HCT116 (cell line): ENCODE measurements around the gene UCHL3. TPM values are rescaled to one million over a fixed set of nuclear protein-coding genes. Genes with fewer than 3 reads are reported as not detected.

Experiments used
- ATAC-seq: fragments of 200-7000 bp; cut with Tn5 transposase; 2 replicates; pipeline ENCODE4 v1.9.1; 2020; ENCODE audit warnings: mild to moderate bottlenecking, moderate library complexity
- BruUV-seq: library from RNA; stranded (reverse); fragments of 400-500 nt; replicated peaks from 2 replicates; lab custom pipeline; 2021; lab: Mats Ljungman, UMichigan
- CTCF ChIA-PET: fragments of 300-600 bp; sonication (Branson Sonifier 250); formaldehyde crosslinking; loops from one replicate; lab custom pipeline; 2021; ENCODE audit warnings: antibody characterized with exemption; lab: Charles Lee
- POLR2A ChIA-PET: fragments of 300-600, 350-600 bp; sonication (Branson Sonifier 250); formaldehyde crosslinking; loops from one replicate; lab custom pipeline; 2021; ENCODE audit warnings: antibody characterized with exemption; lab: Charles Lee
- RAD21 ChIA-PET, 2 experiments: fragments of 300-600 bp; sonication (Branson Sonifier 250); formaldehyde crosslinking; loops; one replicate each; lab custom pipeline; 2023; ENCODE audit warnings: low total read pairs in 2 of 2; ENCODE audit not compliant: uncharacterized antibody in 2 of 2, unreplicated experiment in 2 of 2, low non-redundant PET in 1 of 2; lab: Charles Lee
- DNase-seq: peaks from one replicate; pipeline ENCODE4 v3.0.0-alpha.2; 2010; ENCODE audit warnings: low read depth, low spot score
- H2AFZ ChIP-seq: fragments of 200-600 bp; shearing (Covaris generic), sonication (generic); 2 replicates; pipeline ENCODE4 v1.6.1; 2017; ENCODE audit warnings: low read depth, mixed run types, mixed read lengths, antibody characterized with exemption, low read length; ENCODE audit not compliant: poor library complexity, severe bottlenecking
- H3K27ac ChIP-seq: 2 replicates; pipeline ENCODE4 v1.5.1; 2012; ENCODE audit warnings: low read depth, low read length
- H3K27me3 ChIP-seq: fragments of 200-600 bp; sonication (generic); 2 replicates; pipeline ENCODE4 v1.6.1; 2016; ENCODE audit warnings: mixed run types, low read length, mixed read lengths; ENCODE audit not compliant: insufficient read depth
- H3K36me3 ChIP-seq, 2 experiments: fragments of 200-500 bp in 1 of 2; fragments of 200-600 bp in 1 of 2; sonication (Bioruptor generic) in 1 of 2; sonication (generic) in 1 of 2; 2 replicates each; pipeline versions ENCODE4 v1.5.1 to v1.6.1; 2014 to 2016; ENCODE audit warnings: low read length in 2 of 2, inconsistent platforms in 1 of 2, mixed read lengths in 1 of 2, mixed run types in 1 of 2; ENCODE audit not compliant: insufficient read depth in 2 of 2, control insufficient read depth in 1 of 2
- H3K4me1 ChIP-seq, 2 experiments: fragments of 200-600 bp in 1 of 2; sonication (generic) in 1 of 2; 2 replicates each; pipeline versions ENCODE4 v1.5.1 to v1.6.1; 2012 to 2017; ENCODE audit warnings: low read length in 2 of 2, inconsistent platforms in 1 of 2, mild to moderate bottlenecking in 1 of 2, mixed read lengths in 1 of 2, mixed run types in 1 of 2, moderate library complexity in 1 of 2; ENCODE audit not compliant: insufficient read depth in 2 of 2, control insufficient read depth in 1 of 2
- H3K4me2 ChIP-seq: fragments of 200-600 bp; sonication (generic); 2 replicates; pipeline ENCODE4 v1.6.1; 2017; ENCODE audit warnings: mixed run types, low read length, mixed read lengths
- H3K4me3 ChIP-seq, 2 experiments: fragments of 200-600 bp in 1 of 2; sonication (generic) in 1 of 2; replicated peaks in 1 of 2; 2 replicates each; pipeline ENCODE4 v1.5.1; 2011 to 2016; ENCODE audit warnings: low read length in 2 of 2, control low read depth in 1 of 2, low read depth in 1 of 2, mild to moderate bottlenecking in 1 of 2, mixed read lengths in 1 of 2, mixed run types in 1 of 2
- H3K79me2 ChIP-seq: fragments of 200-600 bp; sonication (generic); 2 replicates; pipeline ENCODE4 v1.6.1; 2017; ENCODE audit warnings: mild to moderate bottlenecking, mixed run types, low read length, moderate library complexity, mixed read lengths; ENCODE audit not compliant: insufficient read depth
- H3K9ac ChIP-seq: fragments of 200-600 bp; sonication (generic); 2 replicates; pipeline ENCODE4 v1.6.1; 2016; ENCODE audit warnings: low read length, mixed read lengths
- H3K9me2 ChIP-seq: fragments of 200-600 bp; sonication (generic), shearing (Covaris generic); 2 replicates; pipeline ENCODE4 v1.6.1; 2017; ENCODE audit warnings: mixed run types, mild to moderate bottlenecking, moderate library complexity; ENCODE audit not compliant: insufficient read depth
- H3K9me3 ChIP-seq, 2 experiments: fragments of 200-500 bp in 1 of 2; fragments of 200-600 bp in 1 of 2; sonication (Bioruptor generic) in 1 of 2; sonication (generic) in 1 of 2; 2 replicates each; pipeline ENCODE4 v1.6.1; 2014 to 2017; ENCODE audit warnings: low read length in 2 of 2, mixed read lengths in 2 of 2, inconsistent platforms in 1 of 2, low read depth in 1 of 2, mild to moderate bottlenecking in 1 of 2, mixed run types in 1 of 2, moderate library complexity in 1 of 2; ENCODE audit not compliant: control insufficient read depth in 1 of 2, insufficient read depth in 1 of 2
- H4K20me1 ChIP-seq: fragments of 200-600 bp; sonication (generic), shearing (Covaris generic); 2 replicates; pipeline ENCODE4 v1.6.1; 2017; ENCODE audit warnings: mixed run types, mild to moderate bottlenecking, moderate library complexity; ENCODE audit not compliant: insufficient read depth
- ATF3 ChIP-seq: IDR thresholded peaks from 2 replicates; pipeline ENCODE4 v1.6.1; 2012
- CBX3 ChIP-seq: IDR thresholded peaks from 2 replicates; pipeline ENCODE4 v1.6.1; 2012; ENCODE audit warnings: low read depth
- CEBPB ChIP-seq: IDR thresholded peaks from 2 replicates; pipeline ENCODE4 v1.6.1; 2012; ENCODE audit warnings: low read depth
- EGR1 ChIP-seq: IDR thresholded peaks from 2 replicates; pipeline ENCODE4 v1.6.1; 2012; ENCODE audit warnings: low read depth
- ELF1 ChIP-seq: IDR thresholded peaks from 2 replicates; pipeline ENCODE4 v1.6.1; 2012; ENCODE audit warnings: low read depth, borderline replicate concordance
- EZH2 ChIP-seq: fragments of 200-600 bp; sonication (generic); IDR thresholded peaks from 2 replicates; pipeline ENCODE4 v1.6.1; 2017; ENCODE audit warnings: antibody characterized with exemption, mixed run types
- EZH2phosphoT487 ChIP-seq: fragments of 200-600 bp; IDR thresholded peaks from 2 replicates; pipeline ENCODE4 v1.6.1; 2018; ENCODE audit warnings: antibody characterized with exemption, borderline replicate concordance
- FOSL1 ChIP-seq: IDR thresholded peaks from 2 replicates; pipeline ENCODE4 v1.6.1; 2012; ENCODE audit warnings: low read depth
- POLR2A ChIP-seq: IDR thresholded peaks from 2 replicates; pipeline ENCODE4 v1.7.0; 2011; ENCODE audit warnings: borderline replicate concordance; ENCODE audit not compliant: insufficient read depth, insufficient read length; ENCODE audit errors: extremely low read depth
- POLR2AphosphoS5 ChIP-seq: IDR thresholded peaks from 2 replicates; pipeline ENCODE4 v1.6.1; 2011; ENCODE audit warnings: mild to moderate bottlenecking, low read depth, low read length, moderate library complexity
- RAD21 ChIP-seq: IDR thresholded peaks from 2 replicates; pipeline ENCODE4 v1.6.1; 2012; ENCODE audit warnings: low read depth, mild to moderate bottlenecking
- REST ChIP-seq: IDR thresholded peaks from 2 replicates; pipeline ENCODE4 v1.6.1; 2012; ENCODE audit warnings: low read depth
- SIN3A ChIP-seq: IDR thresholded peaks from 2 replicates; pipeline ENCODE4 v1.6.1; 2012; ENCODE audit warnings: low read depth
- SP1 ChIP-seq: IDR thresholded peaks from 2 replicates; pipeline ENCODE4 v1.6.1; 2012; ENCODE audit warnings: low read depth
- SRF ChIP-seq: IDR thresholded peaks from 2 replicates; pipeline ENCODE4 v1.6.1; 2012; ENCODE audit warnings: low read depth
- TCF7L2 ChIP-seq: IDR thresholded peaks from 2 replicates; pipeline ENCODE4 v1.7.0; 2011; ENCODE audit warnings: borderline replicate concordance, inconsistent platforms; ENCODE audit not compliant: insufficient read depth, insufficient read length; ENCODE audit errors: extremely low read depth
- ZBTB33 ChIP-seq: IDR thresholded peaks from 2 replicates; pipeline ENCODE4 v1.6.1; 2011; ENCODE audit warnings: mild to moderate bottlenecking, low read length, moderate library complexity; ENCODE audit not compliant: insufficient replicate concordance; ENCODE audit errors: extremely low read depth
- ZFX ChIP-seq: fragments of 450-650 bp; IDR thresholded peaks from 2 replicates; pipeline ENCODE4 v1.6.1; 2017
- ZNF274 ChIP-seq: fragments of 200-500 bp; sonication (Bioruptor generic); IDR thresholded peaks from 2 replicates; pipeline ENCODE4 v1.6.1; 2014; ENCODE audit warnings: mild to moderate bottlenecking, low read depth, low read length, inconsistent platforms
- intact Hi-C: fragments of 100-400 bp; cut with micrococcal nuclease; formaldehyde crosslinking; loops from 2 replicates; pipeline ENCODE4 v1.10.0; 2022
- total RNA-seq: library from RNA; stranded (reverse); gene quantifications from one replicate; pipeline ENCODE4 v1.2.1, GENCODE V29; 2021; ENCODE audit not compliant: unreplicated experiment
- TF ChIP-seq, protein P1 (sequence below): IDR thresholded peaks from 2 replicates; pipeline ENCODE4 v1.6.1; 2012

The UCHL3 gene
- total RNA-seq, 1 experiment from 2014 or later: 32.4 TPM

DNA sequence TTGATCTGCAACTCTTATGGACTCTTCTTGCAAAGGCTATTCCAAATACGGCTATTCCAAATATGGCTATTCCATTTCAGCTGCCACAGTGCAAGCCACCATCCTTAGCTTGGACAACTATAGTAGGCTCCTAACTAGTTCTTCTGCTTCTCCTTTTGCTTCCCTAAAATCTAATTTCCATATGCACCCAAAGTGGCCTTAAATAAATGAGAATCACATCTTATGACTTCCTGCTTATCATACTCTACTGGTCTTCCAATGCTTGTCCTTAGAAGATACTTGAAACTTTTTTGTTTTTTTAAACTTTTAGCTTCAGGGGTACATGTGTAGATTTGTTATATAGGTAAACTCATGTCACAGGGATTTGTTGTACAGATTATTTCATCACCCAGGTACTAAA is 4.9 kb downstream of the UCHL3 start (continued):
- TF ChIP-seq SIN3A (no peak), EZH2phosphoT487 (no peak), SRF (no peak)

DNA sequence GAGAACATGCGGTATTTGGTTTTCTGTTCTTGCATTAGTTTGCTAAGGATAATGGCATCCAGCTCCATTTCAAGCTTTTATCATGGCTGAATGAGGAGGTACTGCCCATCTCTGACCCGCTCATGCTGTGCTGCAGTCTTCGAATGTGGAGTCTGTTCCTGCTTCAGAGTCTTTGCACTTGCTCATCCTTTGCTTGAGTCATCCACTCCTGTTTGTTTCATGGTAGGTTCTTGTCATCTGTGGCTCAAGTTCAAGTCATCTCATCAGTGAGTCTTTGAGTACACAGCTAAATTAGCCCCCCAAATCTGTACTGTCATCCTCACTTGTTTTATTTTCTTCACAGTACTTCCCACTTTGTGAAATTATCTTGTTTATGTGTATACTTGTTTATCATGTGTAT is 5.4 kb downstream of the UCHL3 start:
- H3K4me3 ChIP-seq: no peak overlapping the region
- no TSS peak for BruUV-seq
- intact Hi-C loops: no loop called here
- no peak overlapping the region for H3K9ac ChIP-seq
- H4K20me1 ChIP-seq: no peaks in the 10 kb centered on the region
- no peak overlapping the region for H2AFZ ChIP-seq
- no peaks in the 10 kb centered on the region for H3K9me2 ChIP-seq
- no peaks in the 10 kb centered on the region for H3K9me3 ChIP-seq
- peaks cover 28% of the 10 kb centered on the region for H3K79me2 ChIP-seq
- DNase-seq: no peak
- ChIA-PET POLR2A (no interaction called here), RAD21 (no interaction called here), CTCF (no interaction called here)
- no peak overlapping the region for H3K27ac ChIP-seq
- H3K27me3 ChIP-seq: no peaks in the 10 kb centered on the region
- no peak overlapping the region for H3K4me2 ChIP-seq
- H3K36me3 ChIP-seq: no peaks in the 10 kb centered on the region
- ATAC-seq: no peak
- H3K4me1 ChIP-seq: peaks cover 5 to 9% of the 10 kb centered on the region in 2 experiments; a peak in 3 of 4 replicates
- TF ChIP-seq EZH2: no peak
- no peak for TF ChIP-seq ZBTB33
- TF ChIP-seq SIN3A: no peak
- no peak for TF ChIP-seq EZH2phosphoT487
- no peak for TF ChIP-seq EGR1
- no peak for TF ChIP-seq ATF3
- no peak for TF ChIP-seq REST
- no peak for TF ChIP-seq POLR2AphosphoS5
- no peak for TF ChIP-seq ELF1
- TF ChIP-seq RAD21: no peak
- no peak for TF ChIP-seq POLR2A
- no peak for TF ChIP-seq CEBPB
- no peak for TF ChIP-seq ZNF274
- no peak for TF ChIP-seq CBX3
- no peak for TF ChIP-seq SP1
- no peak for TF ChIP-seq TCF7L2
- TF ChIP-seq ZFX: no peak
- TF ChIP-seq, protein P1, sequence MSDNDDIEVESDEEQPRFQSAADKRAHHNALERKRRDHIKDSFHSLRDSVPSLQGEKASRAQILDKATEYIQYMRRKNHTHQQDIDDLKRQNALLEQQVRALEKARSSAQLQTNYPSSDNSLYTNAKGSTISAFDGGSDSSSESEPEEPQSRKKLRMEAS: no peak
- no peak for TF ChIP-seq FOSL1
- TF ChIP-seq, all 23 proteins: peak for 0
